H1 (cell line): ENCODE data around the gene SUB1. TPM values are rescaled to one million over a fixed set of nuclear protein-coding genes. Genes with fewer than 3 reads are reported as not detected.

ENCODE experiments used
- CTCF ChIA-PET: fragments of 300-600 bp; sonication (Branson Sonifier 250); formaldehyde crosslinking; loops from one replicate; lab custom pipeline; 2021; ENCODE audit not compliant: partially characterized antibody; lab: Charles Lee
- POLR2A ChIA-PET: fragments of 300-600 bp; sonication (Branson Sonifier 250); formaldehyde crosslinking; loops from one replicate; lab custom pipeline; 2021; ENCODE audit warnings: inconsistent platforms; ENCODE audit not compliant: partially characterized antibody; lab: Charles Lee
- DNase-seq, 2 experiments: peaks; one replicate each; pipeline versions ENCODE4 v3.0.0 to v3.0.0-alpha.2; 2010 to 2022; ENCODE audit warnings: low spot score in 2 of 2, low read depth in 1 of 2, mixed read lengths in 1 of 2
- FAIRE-seq: peaks from 2 replicates; lab custom pipeline; 2011; peaks lifted over from hg19 to GRCh38; lab: Jason Lieb, UNC
- H2AFZ ChIP-seq: 2 replicates; pipeline ENCODE4 v1.8.1; 2012; ENCODE audit warnings: low read length, inconsistent platforms
- H2AK5ac ChIP-seq: 2 replicates; pipeline ENCODE4 v1.6.1; 2013; ENCODE audit warnings: low read depth, low read length
- H2BK120ac ChIP-seq: replicated peaks from 2 replicates; pipeline ENCODE3; 2013; ENCODE audit warnings: low read depth, low read length, inconsistent platforms
- H2BK12ac ChIP-seq: 2 replicates; pipeline ENCODE4 v1.6.1; 2013; ENCODE audit warnings: low read depth, low read length
- H2BK15ac ChIP-seq: 2 replicates; pipeline ENCODE4 v1.6.1; 2013; ENCODE audit warnings: low read length
- H2BK20ac ChIP-seq: 2 replicates; pipeline ENCODE4 v1.6.1; 2013; ENCODE audit warnings: low read length
- H2BK5ac ChIP-seq: 2 replicates; pipeline ENCODE4 v1.6.1; 2013; ENCODE audit warnings: low read depth, low read length
- H3K14ac ChIP-seq: 2 replicates; pipeline ENCODE4 v1.6.1; 2013; ENCODE audit warnings: inconsistent platforms; ENCODE audit not compliant: insufficient read length
- H3K18ac ChIP-seq: 2 replicates; pipeline ENCODE4 v1.6.1; 2013; ENCODE audit warnings: low read length; ENCODE audit errors: extremely low read depth
- H3K23ac ChIP-seq: 2 replicates; pipeline ENCODE4 v1.6.1; 2013; ENCODE audit warnings: inconsistent platforms; ENCODE audit not compliant: insufficient read length
- H3K23me2 ChIP-seq: 2 replicates; pipeline ENCODE4 v1.6.1; 2013; ENCODE audit warnings: low read depth, low read length
- H3K27ac ChIP-seq: 2 replicates; pipeline ENCODE4 v1.6.1; 2011; ENCODE audit warnings: low read depth, low read length, inconsistent platforms
- H3K27me3 ChIP-seq, 4 experiments: replicated peaks in 1 of 4; 1 replicate in 1 of 4; 2 replicates in 3 of 4; pipeline versions ENCODE4 v1.6.1 to v1.8.1; 2011 to 2013; ENCODE audit warnings: low read length in 3 of 4, mild to moderate bottlenecking in 3 of 4, inconsistent platforms in 2 of 4, mixed read lengths in 2 of 4, moderate library complexity in 1 of 4; ENCODE audit not compliant: control insufficient read depth in 3 of 4, insufficient read depth in 3 of 4; ENCODE audit errors: extremely low read depth in 1 of 4
- H3K36me3 ChIP-seq, 4 experiments: 2 replicates each; pipeline versions ENCODE4 v1.6.1 to v1.8.1; 2011 to 2013; ENCODE audit warnings: mild to moderate bottlenecking in 4 of 4, low read length in 3 of 4, moderate library complexity in 2 of 4, control low read depth in 1 of 4, inconsistent platforms in 1 of 4; ENCODE audit not compliant: insufficient read depth in 4 of 4, control insufficient read depth in 2 of 4
- H3K4ac ChIP-seq: replicated peaks from 2 replicates; pipeline ENCODE3; 2013; ENCODE audit warnings: low read length, low read depth, mixed read lengths, inconsistent platforms; ENCODE audit not compliant: insufficient read length
- H3K4me1 ChIP-seq, 4 experiments: replicated peaks in 1 of 4; 1 replicate in 1 of 4; 2 replicates in 3 of 4; pipeline versions ENCODE4 v1.6.1 to v1.8.1; 2011 to 2013; ENCODE audit warnings: low read length in 3 of 4, inconsistent platforms in 2 of 4, mixed read lengths in 1 of 4; ENCODE audit not compliant: insufficient read depth in 4 of 4, control insufficient read depth in 3 of 4
- H3K4me2 ChIP-seq, 2 experiments: 2 replicates each; pipeline versions ENCODE4 v1.6.1 to v1.8.1; 2011 to 2013; ENCODE audit warnings: low read depth in 2 of 2, low read length in 2 of 2, control low read depth in 1 of 2, inconsistent platforms in 1 of 2, mild to moderate bottlenecking in 1 of 2; ENCODE audit not compliant: insufficient read depth in 1 of 2
- H3K4me3 ChIP-seq, 4 experiments: fragments of 200-600, 300-600 bp in 1 of 4; sonication (generic), shearing (Covaris generic), sonication (Bioruptor Twin) in 1 of 4; 2 replicates each; pipeline versions ENCODE4 v1.5.1 to v1.8.1; 2011 to 2016; ENCODE audit warnings: low read length in 4 of 4, low read depth in 3 of 4, control low read depth in 2 of 4, inconsistent platforms in 2 of 4, mild to moderate bottlenecking in 2 of 4, mixed read lengths in 1 of 4, moderate library complexity in 1 of 4; ENCODE audit not compliant: insufficient read depth in 2 of 4; ENCODE audit errors: extremely low read depth in 1 of 4
- H3K56ac ChIP-seq: replicated peaks from 2 replicates; pipeline ENCODE3; 2013; ENCODE audit warnings: low read depth, mild to moderate bottlenecking, mixed read lengths, low read length, inconsistent platforms; ENCODE audit not compliant: insufficient read length
- H3K79me1 ChIP-seq: 2 replicates; pipeline ENCODE4 v1.6.1; 2013; ENCODE audit warnings: low read depth, low read length, control low read depth
- H3K79me2 ChIP-seq, 2 experiments: 2 replicates each; pipeline versions ENCODE4 v1.6.1 to v1.8.1; 2012 to 2013; ENCODE audit warnings: low read length in 2 of 2, mild to moderate bottlenecking in 2 of 2, inconsistent platforms in 1 of 2; ENCODE audit not compliant: insufficient read depth in 2 of 2, control insufficient read depth in 1 of 2
- H3K9ac ChIP-seq, 4 experiments: replicated peaks in 1 of 4; 1 replicate in 1 of 4; 2 replicates in 3 of 4; pipeline versions ENCODE4 v1.6.1 to v1.8.1; 2011 to 2013; ENCODE audit warnings: low read depth in 3 of 4, low read length in 3 of 4, control low read depth in 2 of 4, mild to moderate bottlenecking in 2 of 4, moderate library complexity in 2 of 4, inconsistent platforms in 1 of 4; ENCODE audit errors: extremely low read depth in 1 of 4
- H3K9me3 ChIP-seq, 2 experiments: 2 replicates each; pipeline versions ENCODE4 v1.6.1 to v1.8.1; 2012 to 2013; ENCODE audit warnings: mild to moderate bottlenecking in 2 of 2, moderate library complexity in 2 of 2, control low read depth in 1 of 2, inconsistent platforms in 1 of 2, low read depth in 1 of 2, low read length in 1 of 2, mixed read lengths in 1 of 2; ENCODE audit not compliant: insufficient read depth in 2 of 2
- H4K20me1 ChIP-seq, 2 experiments: replicated peaks in 1 of 2; 2 replicates each; pipeline versions ENCODE3 to v1.8.1; 2011 to 2013; ENCODE audit warnings: inconsistent platforms in 2 of 2, low read length in 2 of 2, mild to moderate bottlenecking in 1 of 2; ENCODE audit not compliant: insufficient read depth in 2 of 2, control insufficient read depth in 1 of 2
- H4K5ac ChIP-seq: 2 replicates; pipeline ENCODE4 v1.6.1; 2013; ENCODE audit warnings: low read length, low read depth, mixed read lengths, inconsistent platforms; ENCODE audit not compliant: insufficient read length
- H4K8ac ChIP-seq: 2 replicates; pipeline ENCODE4 v1.8.0; 2013; ENCODE audit warnings: mild to moderate bottlenecking, moderate library complexity, low read length, inconsistent platforms; ENCODE audit not compliant: insufficient read depth; ENCODE audit errors: extremely low read depth
- H4K91ac ChIP-seq: replicated peaks from 2 replicates; pipeline ENCODE3; 2013; ENCODE audit warnings: low read length, mixed read lengths, inconsistent platforms; ENCODE audit not compliant: insufficient read length
- CEBPB ChIP-seq: IDR thresholded peaks from 2 replicates; pipeline ENCODE4 v1.6.1; 2012; ENCODE audit warnings: low read depth, low read length
- HDAC6 ChIP-seq: IDR thresholded peaks from one replicate; pipeline ENCODE4 v1.7.1; 2012; ENCODE audit warnings: low read depth, mild to moderate bottlenecking, inconsistent platforms, low read length, moderate library complexity
- JUN ChIP-seq: IDR thresholded peaks from 2 replicates; pipeline ENCODE4 v1.6.1; 2011; ENCODE audit warnings: low read depth, mild to moderate bottlenecking, improper control_type of control experiment, low read length
- POU5F1 ChIP-seq: IDR thresholded peaks from 2 replicates; pipeline ENCODE4 v1.6.1; 2011; ENCODE audit warnings: low read depth, mild to moderate bottlenecking, low read length, moderate library complexity
- RBBP5 ChIP-seq: IDR thresholded peaks from 2 replicates; pipeline ENCODE4 v1.7.1; 2012; ENCODE audit warnings: low read depth, mild to moderate bottlenecking, inconsistent platforms, low read length, moderate library complexity, borderline replicate concordance
- RFX5 ChIP-seq: IDR thresholded peaks from 2 replicates; pipeline ENCODE4 v1.6.1; 2011; ENCODE audit warnings: low read depth, low read length, improper control_type of control experiment, borderline replicate concordance
- RNF2 ChIP-seq: fragments of 200-900, 300-1000 bp; sonication (generic); IDR thresholded peaks from 2 replicates; pipeline ENCODE4 v1.7.1; 2016; ENCODE audit warnings: borderline replicate concordance, low read depth, mild to moderate bottlenecking, antibody characterized with exemption, low read length; ENCODE audit not compliant: poor library complexity, severe bottlenecking; ENCODE audit errors: missing control alignments
- RXRA ChIP-seq: IDR thresholded peaks from 2 replicates; pipeline ENCODE4 v1.6.1; 2011; ENCODE audit warnings: low read depth, mild to moderate bottlenecking, low read length, moderate library complexity; ENCODE audit not compliant: insufficient read depth
- TBP ChIP-seq: IDR thresholded peaks from 2 replicates; pipeline ENCODE4 v1.6.1; 2011; ENCODE audit warnings: low read depth, low read length, improper control_type of control experiment
- WGBS, 2 experiments: shearing (Covaris generic) in 1 of 2; methylation state at CpG; one replicate each; pipeline versions ENCODE4 v1.1.6 to v1.1.7; 2013 to 2015; ENCODE audit warnings: low lambda C conversion rate in 2 of 2, mixed read lengths in 2 of 2, inconsistent platforms in 1 of 2, low coverage in 1 of 2, missing lambda C conversion rate in 1 of 2; ENCODE audit not compliant: insufficient replicate concordance in 2 of 2, insufficient coverage in 1 of 2, insufficient read length in 1 of 2; ENCODE audit errors: extremely low coverage in 1 of 2, missing lambda C conversion rate in 1 of 2; 5-methylcytosine and 5-hydroxymethylcytosine counted together
- polyA plus RNA-seq, 7 experiments: library from polyadenylated mRNA; depleted of rRNA in 3 of 7; stranded (reverse) in 5 of 7; unstranded in 2 of 7; fragments of >200 nt in 5 of 7; fragments of 200-250 nt in 2 of 7; gene quantifications; 1 replicate in 5 of 7; 2 replicates in 1 of 7; 4 replicates in 1 of 7; pipeline versions ENCODE4 v1.2.1 to v1.2.3, GENCODE V29; 2011 to 2013; ENCODE audit warnings: missing spikeins in 2 of 7, mixed read lengths in 2 of 7
- total RNA-seq: library from RNA; stranded (reverse); fragmentation: NEBNext Ultra II Directional; extraction: Animal tissue kit (Norgen Biotek cat#: 25700); gene quantifications from 2 replicates; pipeline ENCODE4 v1.2.1, GENCODE V29; 2021

SUB1 gene
- total and polyA plus RNA-seq, 2 of the 8 experiments (the other 6 are each of a cell fraction or from before 2014, with no cell fraction given) = 83.9 to 325 TPM

DNA sequence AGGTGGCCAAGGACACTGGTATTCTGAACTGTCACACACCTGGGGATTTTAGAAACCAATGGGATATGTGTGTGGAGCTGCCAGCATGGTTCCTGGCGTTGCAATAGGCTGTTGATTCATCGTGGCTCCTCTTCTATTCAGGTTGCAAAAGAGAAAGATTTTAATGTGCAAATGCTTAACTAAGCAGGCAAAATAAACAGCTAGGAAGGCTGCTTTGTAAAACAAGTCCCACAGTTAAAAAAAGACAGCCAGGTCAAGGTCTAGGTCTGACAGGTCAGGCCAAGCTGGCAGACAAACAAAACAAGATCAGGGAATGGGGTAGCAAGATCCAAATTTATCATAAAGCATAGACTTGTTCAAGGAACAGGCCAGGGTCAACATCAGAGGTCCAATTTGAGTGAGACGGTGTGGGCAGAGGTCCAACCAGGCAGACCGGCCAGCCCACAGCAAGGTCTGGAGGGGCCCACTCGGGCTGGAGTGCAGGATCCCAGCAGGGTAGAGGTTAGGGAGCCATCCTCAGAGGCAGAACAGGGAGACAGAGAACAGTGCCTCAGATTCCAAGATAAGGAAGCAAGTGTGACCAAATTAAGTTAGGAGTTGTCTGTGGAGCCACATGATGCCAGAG, 45.6 kb downstream of the SUB1 start:
- no peak overlapping the region for H2BK120ac ChIP-seq
- no peak overlapping the region for H2BK15ac ChIP-seq
- H3K23me2 ChIP-seq = no peaks in the 10 kb centered on the region
- no peaks in the 10 kb centered on the region for H3K36me3 ChIP-seq
- no peak overlapping the region for H4K8ac ChIP-seq
- no peak overlapping the region for H3K9ac ChIP-seq
- H3K79me2 ChIP-seq = no peaks in the 10 kb centered on the region
- no peak overlapping the region for H3K56ac ChIP-seq
- H4K20me1 ChIP-seq = no peaks in the 10 kb centered on the region
- no peak overlapping the region for H3K4me2 ChIP-seq
- H3K4me1 ChIP-seq = peaks cover 0 to 2% (median 0%) of the 10 kb centered on the region in 4 experiments; a peak in 1 of 7 replicates
- DNase-seq (no peak), FAIRE-seq (no peak)
- H4K91ac ChIP-seq = no peak overlapping the region
- no peak overlapping the region for H2AK5ac ChIP-seq
- no peak overlapping the region for H2BK12ac ChIP-seq
- ChIA-PET CTCF (interaction anchor here (0.6 to 1.1 kb wide), 8 partner anchors 9 to 744 kb away, joined by 3 to 6 read pairs (median 3); no protein-coding TSS in a partner anchor), POLR2A (interaction anchor here (1.7 kb wide), 1 partner anchor 9 kb away, joined by 4 read pairs; no protein-coding TSS in a partner anchor)
- H2BK5ac ChIP-seq = no peak overlapping the region
- H2BK20ac ChIP-seq = no peak overlapping the region
- H3K27ac ChIP-seq = no peak overlapping the region
- no peaks in the 10 kb centered on the region for H3K79me1 ChIP-seq
- H2AFZ ChIP-seq = no peak overlapping the region
- no peaks in the 10 kb centered on the region for H3K27me3 ChIP-seq
- 94% methylated on average over 5 of the region's 5 CpGs; no CpG with 5 or more reads in 1 of the 2 experiments for WGBS, 2 experiments
- H3K4me3 ChIP-seq = no peak overlapping the region
- no peaks in the 10 kb centered on the region for H3K9me3 ChIP-seq
- no peak overlapping the region for H3K4ac ChIP-seq
- no peak overlapping the region for H4K5ac ChIP-seq
- H3K14ac ChIP-seq = no peak overlapping the region
- no peak overlapping the region for H3K23ac ChIP-seq
- no peak overlapping the region for H3K18ac ChIP-seq
- TF ChIP-seq HDAC6 = no peak
- no peak for TF ChIP-seq RNF2
- no peak for TF ChIP-seq RXRA
- no peak for TF ChIP-seq JUN
- TF ChIP-seq CEBPB = no peak
- TF ChIP-seq RBBP5 = no peak
- no peak for TF ChIP-seq RFX5
- no peak for TF ChIP-seq POU5F1
- no peak for TF ChIP-seq TBP
